HL-60/S4 (cell line): ENCODE data around the gene TSHZ3.

ENCODE experiments used
- in situ Hi-C: fragments of 300-500 bp; cut with MboI; formaldehyde crosslinking; loops from 2 replicates; pipeline ENCODE4 v1.14.3; 2022; ENCODE audit warnings: low sequenced_read_pairs

TSHZ3 gene

GRCh38 chr19:31354799-31355664 lies 5.8 kb upstream of the TSHZ3 start:
- in situ Hi-C loops = loop anchor here (25.0 kb wide), 1 partner anchor 568 kb away; no protein-coding TSS in a partner anchor

- in situ Hi-C loops = loop anchor here (25.0 kb wide), 1 partner anchor 567 kb away; no protein-coding TSS in a partner anchor
Measured at GRCh38 chr19:31354316-31354715, 5.1 kb upstream of the TSHZ3 start.

- in situ Hi-C loops = loop anchor here (25.0 kb wide), 1 partner anchor 567 kb away; no protein-coding TSS in a partner anchor
Measured at GRCh38 chr19:31353833-31354232, 4.6 kb upstream of the TSHZ3 start.

- in situ Hi-C loops = loop anchor here (25.0 kb wide), 1 partner anchor 566 kb away; no protein-coding TSS in a partner anchor
Measured at GRCh38 chr19:31352782-31353651, 3.8 kb upstream of the TSHZ3 start.

GRCh38 chr19:31352296-31352781 lies 3.1 kb upstream of the TSHZ3 start:
- in situ Hi-C loops = loop anchor here (25.0 kb wide), 1 partner anchor 565 kb away; no protein-coding TSS in a partner anchor

GRCh38 chr19:31351855-31352195 lies 2.6 kb upstream of the TSHZ3 start:
- in situ Hi-C loops = loop anchor here (25.0 kb wide), 1 partner anchor 565 kb away; no protein-coding TSS in a partner anchor

GRCh38 chr19:31351056-31351854 lies 2.0 kb upstream of the TSHZ3 start:
- in situ Hi-C loops = loop anchor here (25.0 kb wide), 1 partner anchor 564 kb away; no protein-coding TSS in a partner anchor

- in situ Hi-C loops = loop anchor here (25.0 kb wide), 1 partner anchor 563 kb away; no protein-coding TSS in a partner anchor
Measured at GRCh38 chr19:31350693-31351055, 1.4 kb upstream of the TSHZ3 start.

- in situ Hi-C loops = loop anchor here (25.0 kb wide), 1 partner anchor 563 kb away; no protein-coding TSS in a partner anchor
Measured at GRCh38 chr19:31350033-31350692, 927 bp upstream of the TSHZ3 start.

GRCh38 chr19:31348481-31349159 lies 616 bp downstream of the TSHZ3 start:
- in situ Hi-C loops = no loop called here

- in situ Hi-C loops = no loop called here
Measured at GRCh38 chr19:31347828-31348392, 1.3 kb downstream of the TSHZ3 start.

- in situ Hi-C loops = no loop called here
Measured at GRCh38 chr19:31347354-31347753, 1.9 kb downstream of the TSHZ3 start.

- in situ Hi-C loops = no loop called here
Measured at GRCh38 chr19:31346184-31347059, 2.8 kb downstream of the TSHZ3 start.

GRCh38 chr19:31344403-31344802 lies 4.8 kb downstream of the TSHZ3 start:
- in situ Hi-C loops = no loop called here

GRCh38 chr19:31342926-31343325 lies 6.3 kb downstream of the TSHZ3 start:
- in situ Hi-C loops = no loop called here

GRCh38 chr19:31340042-31341025 lies 8.9 kb downstream of the TSHZ3 start:
- in situ Hi-C loops = no loop called here

- in situ Hi-C loops = no loop called here
Measured at GRCh38 chr19:31339411-31339810, 9.8 kb downstream of the TSHZ3 start.
